SK-N-MC (cell line): ENCODE measurements around the gene KHDRBS1.
A peak's percentile ranks its signal among the peaks of the same experiment; 100 is the strongest.

Experiments
- EZH2 ChIP-seq: fragments of 200-600 bp; sonication (generic); IDR thresholded peaks from one replicate; pipeline ENCODE4 v1.6.1; 2017; ENCODE audit warnings: antibody characterized with exemption
- POLR2AphosphoS5 ChIP-seq: IDR thresholded peaks from 2 replicates; pipeline ENCODE4 v1.6.1; 2012; ENCODE audit warnings: mild to moderate bottlenecking, low read depth, low read length, borderline replicate concordance

DNA sequence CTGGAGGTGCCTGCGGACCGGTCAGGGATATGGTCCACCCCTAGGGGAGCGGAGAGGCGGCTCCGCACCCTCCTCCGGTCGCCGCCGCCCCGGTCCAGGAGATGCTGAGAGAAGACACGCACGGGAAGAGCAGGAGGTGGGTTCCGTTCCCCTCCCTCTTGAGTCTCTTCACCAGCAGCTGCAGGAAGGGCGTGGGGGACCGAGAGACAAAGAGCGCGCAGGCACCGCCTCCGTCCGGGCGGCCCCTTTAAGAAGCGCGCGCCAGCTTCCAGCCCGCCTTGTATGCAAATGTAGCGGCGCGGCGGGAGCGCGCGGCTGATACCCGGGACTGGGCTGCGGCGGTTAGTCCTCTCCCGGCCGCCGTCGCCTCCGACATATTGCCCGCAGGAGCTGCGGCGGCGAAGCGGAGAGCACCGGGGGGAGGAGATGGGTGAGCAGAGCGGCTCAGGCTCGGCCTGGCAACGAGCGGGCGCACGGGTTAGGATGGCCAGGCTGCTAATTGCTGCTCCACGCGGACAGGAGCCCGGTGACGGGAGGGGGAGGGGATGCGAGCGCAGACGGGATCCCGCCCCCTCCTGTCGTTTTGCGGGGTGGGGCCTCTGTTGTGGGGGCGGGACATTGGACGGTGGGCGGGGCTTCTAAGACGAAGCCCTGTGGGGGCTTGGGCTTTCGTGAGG lies 59.1 kb downstream of the KHDRBS1 start, which contains the start of gene TMEM39B:
- TF ChIP-seq POLR2AphosphoS5 (peak; percentile 92), EZH2 (no peak)
